GM23248 (cell line): ENCODE results near the gene GRHPR. TPM values are rescaled to one million over a fixed set of nuclear protein-coding genes. Genes with fewer than 3 reads are reported as not detected.

ENCODE experiments used
- DNase-seq: peaks from one replicate; pipeline ENCODE4 v3.0.0-alpha.2; 2015
- H2AFZ ChIP-seq: fragments of 200-600 bp; sonication (generic); 2 replicates; pipeline ENCODE4 v1.6.1; 2016; ENCODE audit warnings: antibody characterized with exemption
- H3F3A ChIP-seq: fragments of 200-600 bp; sonication (generic); 2 replicates; pipeline ENCODE4 v1.6.1; 2016; ENCODE audit warnings: mild to moderate bottlenecking, antibody characterized with exemption, mixed run types; ENCODE audit not compliant: insufficient read depth
- H3K27ac ChIP-seq: fragments of 200-600 bp; sonication (generic); 2 replicates; pipeline ENCODE4 v1.5.1; 2016; ENCODE audit warnings: mild to moderate bottlenecking
- H3K27me3 ChIP-seq: fragments of 200-600 bp; sonication (generic); replicated peaks from 2 replicates; pipeline ENCODE4 v1.6.1; 2016; ENCODE audit warnings: mild to moderate bottlenecking; ENCODE audit not compliant: insufficient read depth
- H3K36me3 ChIP-seq: fragments of 200-600 bp; sonication (generic); 2 replicates; pipeline ENCODE4 v1.6.1; 2016; ENCODE audit warnings: low read depth, mild to moderate bottlenecking
- H3K4me1 ChIP-seq: fragments of 200-600 bp; sonication (generic); 2 replicates; pipeline ENCODE4 v1.6.1; 2016; ENCODE audit warnings: mild to moderate bottlenecking; ENCODE audit not compliant: insufficient read depth
- H3K4me2 ChIP-seq: fragments of 200-600 bp; sonication (generic); one replicate; pipeline ENCODE4 v1.6.1; 2016; ENCODE audit warnings: mild to moderate bottlenecking; ENCODE audit not compliant: unreplicated experiment
- H3K4me3 ChIP-seq: fragments of 200-600 bp; sonication (generic); 2 replicates; pipeline ENCODE4 v1.5.1; 2016; ENCODE audit warnings: mild to moderate bottlenecking
- H3K79me2 ChIP-seq: fragments of 200-600 bp; sonication (generic); 2 replicates; pipeline ENCODE4 v1.6.1; 2016; ENCODE audit warnings: mild to moderate bottlenecking; ENCODE audit not compliant: insufficient read depth
- H3K9ac ChIP-seq: fragments of 200-600 bp; sonication (generic); 2 replicates; pipeline ENCODE4 v1.6.1; 2016; ENCODE audit warnings: mild to moderate bottlenecking
- H3K9me2 ChIP-seq: fragments of 200-600 bp; sonication (generic); 2 replicates; pipeline ENCODE4 v1.6.1; 2016; ENCODE audit warnings: mixed run types, mild to moderate bottlenecking, moderate library complexity; ENCODE audit not compliant: insufficient read depth
- H3K9me3 ChIP-seq: fragments of 200-600 bp; sonication (generic); one replicate; pipeline ENCODE4 v1.6.1; 2017; ENCODE audit warnings: low read depth
- H4K20me1 ChIP-seq: fragments of 200-600 bp; sonication (generic); 2 replicates; pipeline ENCODE4 v1.6.0; 2016; ENCODE audit not compliant: insufficient read depth
- EZH2 ChIP-seq: fragments of 200-600 bp; sonication (generic); IDR thresholded peaks from 2 replicates; pipeline ENCODE4 v1.6.1; 2018; ENCODE audit warnings: antibody characterized with exemption, mild to moderate bottlenecking; ENCODE audit not compliant: insufficient read depth, poor library complexity, severe bottlenecking
- EZH2phosphoT487 ChIP-seq: fragments of 200-600 bp; sonication (generic); IDR thresholded peaks from 2 replicates; pipeline ENCODE4 v1.6.1; 2018; ENCODE audit warnings: antibody characterized with exemption, moderate library complexity, mild to moderate bottlenecking, low read depth; ENCODE audit not compliant: insufficient read depth
- WGBS, 2 experiments: methylation state at CpG; one replicate each; pipeline ENCODE4 v1.1.6; 2015 to 2017; ENCODE audit warnings: low lambda C conversion rate in 2 of 2, low coverage in 1 of 2; ENCODE audit errors: missing lambda C conversion rate in 2 of 2; 5-methylcytosine and 5-hydroxymethylcytosine counted together
- in situ Hi-C: fragments of 300-500 bp; cut with MboI; formaldehyde crosslinking; loops from 2 replicates; pipeline ENCODE4 v1.15.0; 2020
- polyA plus RNA-seq: library from polyadenylated mRNA; unstranded; fragments of >200 nt; fragmentation: Nextera tagmentation; extraction: Ambion mirVana; gene quantifications from 2 replicates; pipeline ENCODE4 v1.2.1, GENCODE V29; 2016
- total RNA-seq: library from RNA; depleted of rRNA; stranded (reverse); fragments of >200 nt; shearing (Covaris generic); gene quantifications from 2 replicates; pipeline ENCODE4 v1.2.3, GENCODE V29; 2014

Gene GRHPR
- total and polyA plus RNA-seq, 2 experiments from 2014 or later = 124 to 146 TPM

DNA sequence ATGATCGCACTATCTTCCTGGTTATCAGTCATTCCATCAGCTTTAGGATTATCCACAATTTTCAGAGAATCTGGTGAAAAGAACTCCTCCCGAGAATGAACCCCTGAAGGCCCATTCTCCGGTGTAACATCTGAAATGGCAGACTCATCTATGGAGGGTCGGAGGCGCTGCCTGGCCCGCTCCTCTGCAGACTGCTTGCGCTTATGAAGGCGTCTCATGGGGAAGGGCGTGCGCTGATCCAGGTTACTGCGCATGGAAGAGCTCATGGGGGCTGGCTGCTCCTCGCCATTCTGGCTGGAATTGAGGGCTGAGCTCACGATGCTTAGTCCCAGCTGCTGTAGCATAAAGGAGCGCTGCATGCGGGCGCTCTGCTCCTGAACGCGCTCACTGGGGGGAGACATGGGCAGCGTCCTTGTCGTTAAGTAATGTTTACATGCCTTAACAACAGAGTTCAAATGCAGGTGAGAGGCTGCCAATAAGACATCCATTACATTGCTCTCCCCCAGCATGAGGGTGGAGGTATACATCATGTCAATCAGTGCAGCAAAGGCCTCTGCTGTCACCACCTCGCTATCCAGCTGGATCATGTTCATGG lies 19.4 kb downstream of the GRHPR start:
- TF ChIP-seq EZH2 (no peak), EZH2phosphoT487 (no peak)
- in situ Hi-C loops = no loop called here
- H3K27me3 ChIP-seq = no peaks in the 10 kb centered on the region
- H2AFZ ChIP-seq = no peak overlapping the region
- no peak overlapping the region for H3K9ac ChIP-seq
- no peak for DNase-seq
- no peaks in the 10 kb centered on the region for H4K20me1 ChIP-seq
- no peak overlapping the region for H3K27ac ChIP-seq
- H3F3A ChIP-seq = peaks cover 14% of the 10 kb centered on the region; the same call in 1 of the 2 replicates
- H3K9me3 ChIP-seq = no peaks in the 10 kb centered on the region
- H3K36me3 ChIP-seq = peaks cover 48% of the 10 kb centered on the region
- peaks cover 82% of the 10 kb centered on the region for H3K79me2 ChIP-seq
- no peaks in the 10 kb centered on the region for H3K9me2 ChIP-seq
- no peaks in the 10 kb centered on the region for H3K4me1 ChIP-seq
- no peak overlapping the region for H3K4me3 ChIP-seq
- WGBS, 2 experiments = 96 to 99% methylated on average over 21 of the region's 21 CpGs
- no peak overlapping the region for H3K4me2 ChIP-seq

DNA sequence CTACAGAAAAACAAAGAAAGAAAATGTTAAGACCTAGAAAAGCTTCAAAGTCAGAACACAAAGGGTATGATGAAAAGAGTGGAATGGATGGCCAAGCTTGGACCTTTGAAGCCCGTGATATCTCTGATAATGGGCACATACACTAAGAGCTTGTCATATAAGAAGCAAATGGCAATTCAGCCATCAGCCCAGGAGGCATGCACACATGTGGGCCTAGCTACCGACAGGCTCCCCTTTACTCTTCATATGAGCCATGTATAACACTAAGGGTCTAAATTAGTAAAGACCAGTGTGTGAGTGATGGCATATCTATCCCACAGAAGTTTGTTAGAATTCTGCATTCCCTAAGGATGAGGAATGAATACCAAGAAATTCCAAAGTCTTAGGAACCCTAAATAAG lies 20.1 kb downstream of the GRHPR start:
- in situ Hi-C loops = no loop called here
- Histone ChIP-seq H3K9ac (no peak overlapping the region), H4K20me1 (no peaks in the 10 kb centered on the region), H3K4me3 (no peak overlapping the region), H3K4me1 (no peaks in the 10 kb centered on the region), H3K27me3 (no peaks in the 10 kb centered on the region), H3K27ac (no peak overlapping the region), H3F3A (peaks cover 14% of the 10 kb centered on the region; the same call in 1 of the 2 replicates), H3K4me2 (no peak overlapping the region), H3K79me2 (peaks cover 84% of the 10 kb centered on the region), H3K36me3 (peaks cover 41% of the 10 kb centered on the region), H3K9me3 (no peaks in the 10 kb centered on the region), H3K9me2 (no peaks in the 10 kb centered on the region), H2AFZ (no peak overlapping the region)
- TF ChIP-seq EZH2 = no peak
- no peak for DNase-seq
- WGBS, 2 experiments = 68 to 81% methylated on average over 2 of the region's 2 CpGs

GRCh38 chr9:37443566-37443965 lies 21.1 kb downstream of the GRHPR start:
- WGBS, 2 experiments = 98% methylated on average over 5 of the region's 5 CpGs
- H3K79me2 ChIP-seq = peaks cover 84% of the 10 kb centered on the region
- no peaks in the 10 kb centered on the region for H3K4me1 ChIP-seq
- in situ Hi-C loops = no loop called here
- no peaks in the 10 kb centered on the region for H3K9me2 ChIP-seq
- no peak overlapping the region for H3K4me2 ChIP-seq
- peaks cover 14% of the 10 kb centered on the region; the same call in 1 of the 2 replicates for H3F3A ChIP-seq
- no peak for DNase-seq
- H3K27ac ChIP-seq = no peak overlapping the region
- H3K9ac ChIP-seq = no peak overlapping the region
- H3K4me3 ChIP-seq = no peak overlapping the region
- H3K36me3 ChIP-seq = peaks cover 32% of the 10 kb centered on the region
- H3K27me3 ChIP-seq = no peaks in the 10 kb centered on the region
- TF ChIP-seq EZH2phosphoT487 (no peak), EZH2 (no peak)
- no peak overlapping the region for H2AFZ ChIP-seq
- no peaks in the 10 kb centered on the region for H4K20me1 ChIP-seq
- no peaks in the 10 kb centered on the region for H3K9me3 ChIP-seq

- H3K27me3 ChIP-seq = no peaks in the 10 kb centered on the region
- H3K9me3 ChIP-seq = no peaks in the 10 kb centered on the region
- in situ Hi-C loops = no loop called here
- 67 to 74% methylated on average over 2 of the region's 2 CpGs for WGBS, 2 experiments
- no peak overlapping the region for H2AFZ ChIP-seq
- H3K79me2 ChIP-seq = peaks cover 85% of the 10 kb centered on the region
- H3K4me1 ChIP-seq = no peaks in the 10 kb centered on the region
- TF ChIP-seq EZH2phosphoT487 = no peak
- no peak for TF ChIP-seq EZH2
- H3K4me3 ChIP-seq = no peak overlapping the region
- H4K20me1 ChIP-seq = no peaks in the 10 kb centered on the region
- peaks cover under 1% of the 10 kb centered on the region; the same call in 1 of the 2 replicates for H3F3A ChIP-seq
- H3K9me2 ChIP-seq = no peaks in the 10 kb centered on the region
- DNase-seq = no peak
- peaks cover 19% of the 10 kb centered on the region for H3K36me3 ChIP-seq
- H3K27ac ChIP-seq = no peak overlapping the region
- H3K9ac ChIP-seq = no peak overlapping the region
- no peak overlapping the region for H3K4me2 ChIP-seq
Measured at GRCh38 chr9:37444890-37445289, 22.4 kb downstream of the GRHPR start.

DNA sequence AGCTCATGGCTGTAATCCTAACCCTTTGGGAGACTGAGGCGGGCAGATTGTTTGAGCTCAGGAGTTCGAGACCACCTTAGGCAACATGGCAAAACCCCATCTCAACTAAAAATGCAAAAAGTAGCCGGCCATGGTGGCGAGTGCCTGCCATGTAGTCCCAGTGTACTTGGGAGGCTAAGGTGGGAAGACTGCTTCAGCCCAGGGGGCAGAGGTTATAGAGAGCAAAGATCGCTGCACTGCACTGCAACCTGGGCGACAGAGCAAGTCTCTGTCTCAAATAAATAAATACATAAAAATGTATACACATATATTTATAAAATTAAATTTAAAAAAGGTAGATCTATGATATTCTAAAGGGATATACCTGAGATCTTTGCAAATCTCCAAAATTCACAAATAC lies 23.3 kb downstream of the GRHPR start:
- DNase-seq = no peak
- no peaks in the 10 kb centered on the region for H3F3A ChIP-seq
- H3K9me2 ChIP-seq = no peaks in the 10 kb centered on the region
- WGBS, 2 experiments = 93 to 97% methylated on average over 6 of the region's 6 CpGs
- H3K4me3 ChIP-seq = no peak overlapping the region
- TF ChIP-seq EZH2phosphoT487 (no peak), EZH2 (no peak)
- H3K27me3 ChIP-seq = no peaks in the 10 kb centered on the region
- H3K36me3 ChIP-seq = peaks cover 12% of the 10 kb centered on the region; the same call in 1 of the 2 replicates
- H3K4me2 ChIP-seq = no peak overlapping the region
- no peaks in the 10 kb centered on the region for H3K4me1 ChIP-seq
- H4K20me1 ChIP-seq = no peaks in the 10 kb centered on the region
- H3K9me3 ChIP-seq = no peaks in the 10 kb centered on the region
- H2AFZ ChIP-seq = no peak overlapping the region
- H3K79me2 ChIP-seq = peaks cover 94% of the 10 kb centered on the region
- in situ Hi-C loops = no loop called here
- H3K9ac ChIP-seq = no peak overlapping the region
- no peak overlapping the region for H3K27ac ChIP-seq
